DLD1 (cell line): ENCODE data around the gene TSHZ2.
"Not testable (repeated sequence)": the region's sequence is repeated elsewhere in the genome, so short reads cannot be mapped to it uniquely, and the experiment has no call there.

ENCODE experiments used
- in situ Hi-C: cut with HindIII; loops from 2 replicates; pipeline ENCODE4 v1.10.0; 2017; ENCODE audit warnings: low sequenced_read_pairs

Gene TSHZ2

GRCh38 chr20:52959125-52959524 is 13.0 kb upstream of the TSHZ2 start:
- in situ Hi-C loops = no loop called here

DNA sequence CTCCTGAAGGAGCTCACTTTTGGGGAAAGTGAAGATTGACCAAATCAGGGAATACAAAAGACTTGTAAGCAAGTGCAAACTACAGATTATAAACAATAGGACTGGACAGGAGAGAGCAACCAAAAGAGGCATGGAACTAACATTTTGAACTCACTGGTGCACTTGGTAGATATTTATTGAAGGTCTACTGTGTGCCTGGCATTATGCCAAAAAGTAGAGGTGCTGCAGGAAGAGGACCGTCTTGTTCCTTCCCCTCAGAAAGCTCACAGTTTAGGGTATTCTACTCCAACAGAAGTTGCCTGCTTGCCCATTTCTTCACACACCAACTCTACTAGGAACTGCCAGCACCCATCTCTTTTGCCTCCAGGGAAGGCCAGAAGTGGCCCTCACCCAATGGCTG is 10.0 kb upstream of the TSHZ2 start:
- in situ Hi-C loops = no loop called here

DNA sequence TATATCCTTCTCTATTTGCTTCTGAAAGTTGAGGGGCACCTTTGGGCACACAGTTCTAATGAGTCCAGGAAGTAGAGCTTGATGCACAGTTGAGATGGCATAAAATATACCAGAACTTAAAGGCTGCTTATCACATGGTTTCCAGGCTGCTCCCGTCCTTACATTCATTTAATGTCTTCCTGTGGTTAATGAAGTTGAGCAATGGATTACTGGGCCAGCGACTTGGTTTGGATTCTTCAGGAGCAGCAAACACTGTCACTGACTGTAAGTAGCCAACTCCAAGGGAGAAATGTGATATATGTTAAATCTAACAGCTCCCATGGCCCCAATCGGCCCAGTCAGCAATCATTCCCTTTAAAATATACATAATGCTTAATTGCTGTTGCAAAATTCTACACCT is 9.0 kb upstream of the TSHZ2 start:
- in situ Hi-C loops = no loop called here

DNA sequence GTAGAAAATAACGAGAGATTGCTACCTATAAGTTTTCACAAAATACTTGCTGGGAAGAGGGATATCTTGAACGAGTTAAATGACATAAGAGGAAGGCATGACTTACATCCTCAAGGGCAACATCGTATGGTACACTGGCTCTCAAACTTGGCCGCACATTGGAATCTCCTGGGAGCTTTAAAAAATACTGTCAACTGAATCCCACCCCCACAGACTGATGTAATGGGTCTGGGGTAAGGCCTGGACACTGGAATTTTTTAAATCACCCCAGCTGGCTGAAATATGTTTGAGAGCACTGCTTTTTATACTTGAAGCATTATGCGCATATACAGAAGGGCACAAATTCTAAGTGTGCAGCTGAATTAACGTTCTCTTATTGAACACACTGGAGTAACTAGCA is 8.0 kb upstream of the TSHZ2 start:
- in situ Hi-C loops = no loop called here

GRCh38 chr20:52965380-52965779 is 6.8 kb upstream of the TSHZ2 start:
- in situ Hi-C loops = no loop called here

DNA sequence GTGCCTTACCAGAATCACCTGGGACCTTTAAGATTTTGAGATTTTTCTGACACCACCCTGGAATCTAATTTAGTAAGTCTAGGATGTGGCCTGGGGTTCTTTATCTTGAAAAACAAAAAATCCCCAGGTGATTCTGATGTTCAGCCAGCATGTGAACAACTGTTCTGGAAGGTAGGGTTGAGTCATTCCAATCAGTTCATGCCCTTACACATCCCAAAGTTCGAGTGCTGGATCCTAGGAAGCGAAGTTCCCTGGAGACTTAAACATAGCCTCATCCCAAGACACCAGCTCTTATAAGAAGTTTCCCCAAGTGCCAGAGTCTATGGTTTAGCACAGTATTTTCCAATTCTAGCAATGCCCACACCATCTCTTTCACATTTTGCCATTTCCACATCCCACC is 6.3 kb upstream of the TSHZ2 start:
- in situ Hi-C loops = no loop called here

DNA sequence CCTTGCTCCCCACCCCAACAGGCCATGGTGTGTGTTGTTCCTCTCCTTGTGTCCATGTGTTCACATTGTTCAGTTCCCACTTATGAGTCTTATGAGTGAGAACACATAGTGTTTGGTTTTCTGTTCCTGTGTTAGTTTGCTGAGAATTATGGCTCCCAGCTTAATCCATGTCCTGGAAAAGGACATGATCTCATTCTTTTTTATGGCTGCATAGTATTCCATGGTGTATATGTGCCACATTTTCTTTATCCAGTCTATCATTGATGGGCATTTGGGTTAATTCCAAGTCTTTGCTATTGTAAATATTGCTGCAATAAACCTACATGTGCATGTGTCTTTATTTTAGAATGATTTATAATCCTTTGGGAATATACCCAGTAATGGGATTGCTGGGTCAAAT is 5.6 kb upstream of the TSHZ2 start:
- in situ Hi-C loops = not testable (repeated sequence)

GRCh38 chr20:52971498-52972189 is 514 bp upstream of the TSHZ2 start:
- in situ Hi-C loops = no loop called here

GRCh38 chr20:52972965-52973819 is 1.0 kb downstream of the TSHZ2 start:
- in situ Hi-C loops = no loop called here

- in situ Hi-C loops = no loop called here
Measured at GRCh38 chr20:52974179-52974594, 2.0 kb downstream of the TSHZ2 start.

- in situ Hi-C loops = no loop called here
Measured at GRCh38 chr20:52975029-52975732, 3.0 kb downstream of the TSHZ2 start.

GRCh38 chr20:52975803-52976531 is 3.8 kb downstream of the TSHZ2 start:
- in situ Hi-C loops = no loop called here

GRCh38 chr20:52978851-52979250 is 6.7 kb downstream of the TSHZ2 start:
- in situ Hi-C loops = no loop called here

DNA sequence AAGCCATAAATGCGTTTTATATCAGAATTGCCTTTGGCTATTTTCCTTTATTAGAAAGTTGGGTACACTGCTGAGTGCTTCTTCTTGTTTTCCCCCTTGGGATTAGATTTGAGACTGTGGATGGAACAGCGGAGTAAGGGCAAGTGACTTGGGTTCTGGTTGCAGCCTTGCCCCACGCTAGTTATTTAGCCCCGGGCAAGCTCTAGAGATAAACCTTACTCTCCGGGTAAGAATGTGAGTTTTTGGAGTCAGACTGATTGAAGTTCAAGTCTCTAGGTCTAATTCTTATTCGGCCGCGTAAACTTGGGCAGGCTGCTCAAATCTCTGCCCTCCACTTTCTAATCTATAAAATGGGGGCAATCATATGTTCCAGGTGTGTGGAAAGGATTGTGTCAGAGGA is 8.9 kb downstream of the TSHZ2 start:
- in situ Hi-C loops = no loop called here

DNA sequence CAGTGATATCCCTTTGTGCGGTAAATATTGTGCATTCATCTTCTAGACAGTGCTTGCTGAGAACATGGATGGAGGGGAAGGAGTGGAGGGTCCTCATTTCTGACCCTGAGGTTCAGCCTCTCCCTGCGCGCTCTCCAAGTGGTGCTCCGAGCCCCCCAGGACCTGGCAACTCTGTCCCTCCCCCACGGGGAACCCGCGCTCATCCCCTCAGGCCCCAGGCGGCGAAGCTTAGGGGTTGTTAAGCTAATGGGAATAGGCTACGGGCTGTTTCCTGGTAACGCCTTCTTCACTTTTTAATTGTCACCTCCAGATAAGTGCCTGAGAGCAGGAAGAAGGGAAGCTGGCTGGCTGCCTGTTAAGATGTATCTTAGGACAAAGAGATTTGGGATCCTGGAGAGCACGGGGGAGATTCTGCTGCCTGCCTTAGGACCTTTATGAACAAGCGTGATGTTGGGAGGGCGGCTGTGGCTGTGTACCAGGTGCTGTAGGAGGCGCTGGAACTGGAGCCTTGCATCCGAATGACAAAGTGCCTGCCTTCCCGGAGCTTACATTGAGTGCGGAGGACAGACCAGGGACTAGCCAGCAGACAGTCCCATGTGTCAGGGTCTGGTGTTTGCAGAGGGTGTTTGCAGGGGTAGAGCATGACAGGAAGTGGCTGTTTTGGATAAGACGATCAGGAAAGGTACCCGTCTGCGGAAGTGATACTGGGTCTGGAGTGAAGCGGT is 11.7 kb downstream of the TSHZ2 start:
- in situ Hi-C loops = no loop called here

DNA sequence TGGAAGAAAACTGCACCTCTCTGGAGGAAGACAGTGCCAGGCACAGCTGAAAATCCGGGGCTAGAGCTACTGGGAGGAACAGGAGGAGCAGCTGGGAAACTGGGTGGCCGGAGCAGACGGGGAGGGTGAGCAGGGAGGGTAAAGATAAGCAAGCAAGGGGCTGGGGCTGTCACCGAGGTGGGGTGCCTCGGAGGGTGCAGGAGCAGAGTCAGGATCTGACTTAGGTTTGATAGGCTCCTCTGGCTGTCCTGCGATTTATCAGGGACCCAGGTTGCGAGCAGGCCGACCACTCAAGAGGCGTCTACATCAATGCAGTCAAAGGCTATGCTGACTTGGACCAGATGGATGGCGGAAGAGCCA is 12.3 kb downstream of the TSHZ2 start:
- in situ Hi-C loops = no loop called here

- in situ Hi-C loops = no loop called here
Measured at GRCh38 chr20:52985687-52986086, 13.5 kb downstream of the TSHZ2 start.

DNA sequence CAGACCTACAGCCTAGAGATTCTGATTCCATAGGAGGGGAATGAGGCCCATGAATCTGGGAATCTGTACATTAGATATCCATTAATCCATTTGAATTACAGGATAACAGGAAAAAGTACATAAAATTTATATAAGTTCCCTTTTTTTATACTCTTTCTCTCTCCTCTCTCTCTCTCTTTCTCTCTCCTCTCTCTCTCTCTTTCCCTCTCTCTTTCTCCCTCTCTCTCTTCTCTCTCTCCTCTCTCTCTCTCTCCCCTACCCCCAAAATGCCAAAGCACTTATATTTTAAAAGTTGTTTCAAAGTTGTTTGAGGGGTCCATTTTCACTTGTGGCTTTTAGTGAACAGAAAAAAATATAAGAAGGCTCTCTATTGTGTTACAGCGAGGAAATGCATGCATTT is 15.1 kb downstream of the TSHZ2 start:
- in situ Hi-C loops = no loop called here

DNA sequence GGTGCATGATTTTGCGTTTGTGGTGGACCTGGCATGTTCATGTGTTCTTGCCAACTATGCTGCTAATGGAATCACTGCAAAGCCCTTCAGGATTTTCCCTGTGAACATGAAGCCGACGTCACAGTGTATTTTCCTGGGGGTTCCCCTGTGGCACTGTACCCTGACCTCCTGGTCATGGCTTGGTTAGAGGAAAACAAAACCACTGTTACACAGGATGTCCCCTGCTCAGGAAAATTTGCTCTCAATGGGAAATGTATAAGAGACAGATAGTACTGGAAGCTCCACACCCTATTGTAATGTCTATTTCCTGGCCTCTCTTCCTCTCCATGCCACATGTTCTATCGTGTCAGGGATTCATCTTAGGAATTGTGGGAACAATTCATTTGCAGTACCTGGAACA is 19.7 kb downstream of the TSHZ2 start:
- in situ Hi-C loops = no loop called here

GRCh38 chr20:52992632-52993031 is 20.5 kb downstream of the TSHZ2 start:
- in situ Hi-C loops = no loop called here

DNA sequence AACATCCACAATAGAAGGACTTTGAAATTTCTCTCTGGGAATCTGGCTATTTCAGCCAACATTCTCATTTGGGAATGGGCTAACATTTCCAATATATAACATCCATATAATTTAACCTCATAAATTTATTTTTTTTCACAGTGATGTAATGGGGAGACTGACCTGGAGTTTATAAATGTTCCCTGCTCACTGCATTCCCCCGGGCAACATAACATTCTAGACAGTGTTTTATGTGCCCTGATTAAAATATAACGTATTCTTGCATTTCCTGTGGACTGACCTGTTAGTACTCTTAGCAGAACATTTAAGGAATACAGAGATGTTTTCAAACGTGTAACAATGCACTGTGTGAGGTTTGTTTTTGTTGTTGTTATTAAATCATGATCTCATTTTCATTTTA is 20.9 kb downstream of the TSHZ2 start:
- in situ Hi-C loops = no loop called here
